Fibroblast of skin of right quadriceps (primary cell): ENCODE measurements around the gene URB1.
A peak's percentile ranks its signal among the peaks of the same experiment; 100 is the strongest.
"Not testable (repeated sequence)": the region's sequence is repeated elsewhere in the genome, so short reads cannot be mapped to it uniquely, and the experiment has no call there.

Experiments
- DNase-seq: peaks from one replicate; pipeline ENCODE4 v3.0.0-alpha.2; 2013

The URB1 gene, protein sequence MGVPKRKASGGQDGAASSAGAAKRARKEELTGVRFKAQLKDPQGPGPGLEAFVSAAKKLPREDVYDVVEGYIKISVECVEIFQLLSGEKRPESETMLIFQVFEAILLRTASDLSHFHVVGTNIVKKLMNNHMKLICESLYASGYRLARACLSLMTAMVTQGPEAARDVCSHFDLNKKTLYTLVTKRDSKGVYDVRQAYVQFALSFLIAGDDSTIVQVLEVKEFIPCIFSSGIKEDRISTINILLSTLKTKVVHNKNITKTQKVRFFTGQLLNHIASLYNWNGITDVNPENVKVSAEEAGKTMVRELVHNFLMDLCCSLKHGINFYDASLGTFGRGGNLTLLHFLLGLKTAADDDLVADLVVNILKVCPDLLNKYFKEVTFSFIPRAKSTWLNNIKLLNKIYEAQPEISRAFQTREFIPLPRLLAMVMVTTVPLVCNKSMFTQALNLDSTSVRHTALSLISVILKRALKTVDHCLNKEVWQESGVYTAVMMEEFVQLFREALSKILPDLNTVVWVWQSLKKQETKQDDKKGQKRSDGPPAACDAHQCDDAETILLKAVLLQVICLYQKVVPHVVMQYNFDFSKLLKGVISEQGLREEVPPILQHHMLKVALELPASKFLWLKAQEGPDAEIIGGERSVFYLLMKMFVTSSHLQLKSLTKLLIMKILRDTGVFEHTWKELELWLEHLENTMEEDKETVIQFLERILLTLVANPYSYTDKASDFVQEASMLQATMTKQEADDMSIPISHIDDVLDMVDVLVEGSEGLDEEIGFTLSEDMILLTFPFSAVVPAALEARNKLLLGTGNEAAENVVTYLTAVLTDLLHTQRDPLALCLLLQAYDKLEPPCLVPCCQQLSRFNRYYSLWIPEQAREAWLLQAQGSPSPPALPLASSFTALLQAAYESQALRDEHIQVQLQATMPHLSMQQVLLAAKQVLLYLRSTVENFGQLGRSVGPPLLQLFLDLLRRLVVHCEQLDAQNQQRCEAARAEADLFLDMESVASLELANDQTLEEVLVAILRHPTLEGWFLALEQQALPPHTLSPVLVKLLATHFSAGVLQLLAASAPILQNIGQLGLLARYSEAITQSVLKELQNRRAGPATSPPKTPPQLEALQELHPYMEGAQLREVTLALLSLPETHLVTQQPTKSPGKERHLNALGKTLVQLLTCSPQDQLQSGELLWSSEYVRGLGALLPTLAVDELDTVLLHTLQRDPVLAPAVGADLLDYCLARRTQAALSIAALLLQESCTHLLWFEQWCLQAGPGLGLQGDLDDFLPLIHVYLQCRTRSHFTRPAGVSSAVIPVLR (N-terminal part only)

DNA sequence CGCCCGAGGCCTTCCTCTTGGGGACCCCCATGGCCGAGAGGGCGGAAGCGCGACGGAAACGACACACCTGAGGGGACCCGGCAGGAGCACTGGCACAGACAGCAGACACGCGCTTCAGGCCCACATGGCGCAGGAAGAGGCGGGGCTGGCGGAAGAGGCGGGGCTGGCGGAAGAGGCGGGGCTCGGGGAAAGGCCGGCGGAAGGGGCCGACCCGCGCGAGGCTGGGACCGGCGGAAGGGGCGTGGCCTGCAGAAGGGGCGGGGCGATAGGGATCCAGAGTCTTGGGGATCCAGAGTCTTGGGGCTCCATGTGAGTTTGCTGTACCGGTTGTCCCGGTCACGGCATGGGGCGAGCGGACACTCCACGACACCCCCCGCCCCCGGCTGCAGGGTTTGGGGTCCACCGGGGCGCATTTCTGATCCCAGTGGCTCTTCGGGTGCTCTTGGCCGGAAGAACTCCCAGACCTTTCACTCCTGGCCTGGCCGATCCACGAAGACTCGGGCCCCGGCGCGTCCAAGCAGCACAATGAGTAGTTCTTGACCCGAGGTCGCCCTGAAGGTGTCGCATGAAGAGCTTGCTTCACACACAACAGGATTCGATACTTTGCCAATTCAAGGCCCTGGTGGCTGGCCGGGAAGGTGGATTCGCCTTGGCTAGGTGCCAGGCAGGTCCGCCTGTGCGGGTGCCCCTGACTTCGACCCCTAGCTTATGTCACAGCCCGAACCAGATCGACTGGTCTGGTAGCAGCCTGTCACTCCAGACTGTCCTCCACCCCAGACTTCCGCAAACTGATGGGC, at the start of gene URB1:
TSS of gene URB1 (minus strand) at position 133 of the 797 bp plus-strand sequence. CDS start at position 31, 102 bp downstream.
- DNase-seq = peak; percentile 75

DNA sequence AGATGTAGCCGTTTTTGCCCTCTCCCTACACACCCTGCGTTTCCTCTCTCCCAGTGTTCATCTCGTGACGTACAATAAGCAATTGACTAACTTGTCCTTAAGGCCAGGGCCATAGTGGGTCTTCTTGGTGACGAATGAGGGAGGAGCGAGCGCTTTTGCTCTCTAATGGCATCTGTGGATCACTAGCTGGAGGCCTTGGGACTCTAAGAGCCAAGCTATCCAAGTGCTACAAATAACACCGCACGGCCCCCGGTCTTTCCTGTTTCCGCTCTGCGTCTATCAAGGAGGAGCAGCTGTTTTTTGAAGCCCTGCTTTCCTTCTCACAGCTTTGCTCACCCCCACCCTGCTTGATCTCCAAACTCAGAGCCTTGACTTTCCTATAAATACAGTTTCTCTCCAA, 44.9 kb upstream of the URB1 start:
- no peak for DNase-seq

DNA sequence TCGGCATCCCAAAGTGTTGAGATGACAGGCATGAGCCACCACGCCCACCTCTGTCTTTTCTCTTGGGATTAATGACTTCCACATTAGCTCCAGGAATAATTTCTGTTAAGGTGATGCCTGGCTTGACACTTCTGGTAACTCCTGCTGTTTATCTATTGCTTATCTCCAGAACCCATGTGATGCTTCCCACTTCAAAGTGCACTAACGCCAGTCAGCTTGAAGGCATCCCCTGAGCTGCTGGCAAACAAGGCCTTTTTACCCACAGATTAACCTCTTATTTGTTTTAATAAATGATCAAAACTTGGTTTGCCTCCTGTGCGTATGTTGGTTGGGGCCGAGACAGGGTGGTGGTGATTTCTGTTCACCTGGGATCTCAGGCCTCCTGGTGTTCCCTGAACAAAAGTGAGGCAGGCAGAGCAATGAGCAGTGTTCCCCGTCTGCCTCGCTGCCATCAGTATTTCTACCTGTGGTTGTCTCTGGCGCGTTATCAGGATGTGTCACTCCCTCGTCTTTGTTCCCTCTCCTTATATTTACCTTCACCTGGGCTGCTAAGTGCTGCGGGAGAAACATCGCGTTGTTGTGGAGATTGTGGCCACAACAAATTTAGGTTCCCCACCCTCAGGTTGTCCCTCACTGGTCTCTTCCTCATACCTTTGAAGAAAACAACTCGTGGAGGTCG, 40.3 kb upstream of the URB1 start:
- DNase-seq = not testable (repeated sequence)

DNA sequence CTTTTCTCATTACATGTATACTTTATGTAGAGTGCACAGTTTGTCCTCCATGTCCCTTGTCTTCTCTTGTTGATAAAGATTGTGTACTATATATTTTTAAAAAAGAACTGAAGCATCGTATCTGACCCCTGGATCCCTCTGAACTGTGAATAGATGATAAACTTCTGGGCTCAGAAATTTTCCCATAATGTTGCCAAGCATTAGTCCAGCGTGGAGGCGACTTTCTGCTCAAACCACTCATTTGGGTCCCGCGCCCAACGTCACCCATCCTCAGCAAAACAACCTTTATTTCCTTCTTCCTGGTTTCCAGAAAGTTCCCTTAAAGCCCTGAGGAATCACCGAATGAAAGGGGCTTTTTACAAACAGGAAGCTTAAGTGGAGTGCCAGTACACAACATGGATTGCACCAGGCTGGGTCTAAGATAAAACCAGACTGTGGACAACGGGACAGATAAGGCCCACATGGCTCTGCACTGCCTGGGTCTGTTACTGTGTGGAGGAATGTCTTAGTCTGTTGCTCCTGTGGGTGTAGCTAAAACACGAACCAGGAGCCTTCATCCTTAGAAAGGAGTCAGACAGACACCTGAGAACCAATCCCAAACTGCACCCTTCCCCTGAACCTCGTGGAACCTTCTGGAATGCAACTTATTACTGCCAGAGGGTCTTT, 35.3 kb upstream of the URB1 start:
- no peak for DNase-seq

DNA sequence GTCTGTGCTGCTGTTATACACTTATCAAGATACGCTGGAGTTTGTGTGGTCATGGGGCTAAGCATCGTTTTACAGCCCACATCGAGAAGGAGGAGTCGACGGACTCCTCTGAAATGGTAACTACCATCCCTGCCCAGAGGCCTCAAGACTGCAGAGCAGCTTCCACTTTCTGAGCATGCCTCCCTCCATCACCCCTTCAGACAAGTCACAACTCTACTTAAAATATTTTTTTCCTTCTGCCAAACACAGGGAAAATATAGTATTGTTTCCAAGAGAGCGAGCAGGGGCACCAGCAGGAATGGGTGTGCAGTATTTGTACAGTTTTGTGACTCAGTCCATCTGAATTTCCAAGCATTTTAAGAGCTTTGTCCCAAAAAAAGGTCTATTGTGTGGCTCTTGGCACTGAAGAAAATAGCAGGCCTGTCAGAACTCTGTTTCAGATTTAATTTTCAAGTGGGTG, 33.8 kb upstream of the URB1 start:
- DNase-seq = no peak

DNA sequence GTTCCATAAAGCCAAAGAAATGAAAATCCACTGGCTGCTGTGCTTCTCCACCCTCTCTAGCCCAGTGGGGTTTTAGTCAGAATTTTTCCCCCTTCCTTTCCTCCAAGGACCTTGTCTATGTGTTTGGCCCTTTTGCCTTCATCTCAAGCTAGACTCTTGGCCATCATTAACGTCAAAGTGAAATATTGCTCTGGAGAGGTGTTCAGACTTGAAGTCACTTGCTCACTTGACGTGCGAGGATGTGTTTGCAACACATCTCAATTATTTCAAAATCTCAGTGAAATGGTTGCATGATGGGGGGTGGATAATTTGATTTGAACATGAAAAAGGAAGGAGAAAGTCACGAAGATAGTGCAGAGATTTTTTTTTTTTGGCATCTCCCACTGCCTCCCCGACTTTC, 33.3 kb upstream of the URB1 start:
- DNase-seq = no peak

DNA sequence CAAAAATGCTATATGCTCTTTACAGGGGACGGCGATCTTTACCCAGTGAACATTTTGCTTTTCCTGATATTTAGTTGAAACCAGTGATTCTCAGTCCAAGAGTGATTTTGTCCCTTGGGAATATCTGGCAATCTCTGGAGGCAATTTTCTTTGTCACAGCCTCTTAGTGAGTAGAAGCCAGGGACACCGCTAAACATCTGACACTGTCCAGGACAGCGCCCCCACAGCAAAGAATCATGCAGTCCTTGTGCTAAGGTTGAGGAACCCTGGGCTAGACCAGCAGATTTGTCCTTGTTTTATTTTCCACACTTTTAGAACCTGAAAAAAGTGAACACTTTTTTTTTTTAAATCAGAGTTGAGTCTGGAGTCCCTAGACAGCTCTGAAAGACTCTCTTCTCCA, 32.8 kb upstream of the URB1 start:
- DNase-seq = no peak

DNA sequence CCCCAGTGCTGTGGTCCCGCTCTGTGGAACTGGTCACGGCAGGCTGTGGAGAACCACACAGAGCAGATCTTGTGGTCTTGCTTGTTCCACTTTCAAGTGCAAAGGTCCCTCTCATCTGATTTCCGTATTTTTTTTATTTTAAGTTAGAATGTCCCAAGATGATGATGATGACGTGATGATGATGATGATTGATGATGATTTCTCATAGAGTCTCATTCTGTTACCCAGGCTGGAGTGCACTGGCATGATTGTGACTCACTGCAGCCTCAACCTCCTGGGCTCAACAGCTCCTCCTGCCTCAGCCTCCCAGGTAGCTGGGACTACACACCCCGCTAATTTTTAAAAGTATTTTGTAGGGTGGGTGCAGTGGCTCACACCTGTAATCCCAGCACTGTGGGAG, 31.9 kb upstream of the URB1 start:
- no peak for DNase-seq

DNA sequence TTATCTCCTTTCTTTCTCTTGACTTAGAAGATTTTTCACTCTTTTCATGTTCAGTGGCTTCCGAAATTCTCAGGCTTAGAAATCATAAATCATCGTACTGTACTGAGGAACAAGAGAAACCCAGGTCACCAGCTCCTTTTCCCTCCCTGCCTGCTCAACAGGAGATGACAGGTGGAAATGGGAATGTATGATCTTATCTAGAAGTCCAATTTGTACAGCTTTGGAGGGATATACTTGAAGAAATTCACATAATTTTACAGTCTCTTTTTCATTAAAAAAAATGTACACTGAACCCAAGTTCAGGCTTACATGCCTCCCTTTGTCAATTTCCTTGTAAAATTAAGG, 31.4 kb upstream of the URB1 start:
- DNase-seq = no peak

DNA sequence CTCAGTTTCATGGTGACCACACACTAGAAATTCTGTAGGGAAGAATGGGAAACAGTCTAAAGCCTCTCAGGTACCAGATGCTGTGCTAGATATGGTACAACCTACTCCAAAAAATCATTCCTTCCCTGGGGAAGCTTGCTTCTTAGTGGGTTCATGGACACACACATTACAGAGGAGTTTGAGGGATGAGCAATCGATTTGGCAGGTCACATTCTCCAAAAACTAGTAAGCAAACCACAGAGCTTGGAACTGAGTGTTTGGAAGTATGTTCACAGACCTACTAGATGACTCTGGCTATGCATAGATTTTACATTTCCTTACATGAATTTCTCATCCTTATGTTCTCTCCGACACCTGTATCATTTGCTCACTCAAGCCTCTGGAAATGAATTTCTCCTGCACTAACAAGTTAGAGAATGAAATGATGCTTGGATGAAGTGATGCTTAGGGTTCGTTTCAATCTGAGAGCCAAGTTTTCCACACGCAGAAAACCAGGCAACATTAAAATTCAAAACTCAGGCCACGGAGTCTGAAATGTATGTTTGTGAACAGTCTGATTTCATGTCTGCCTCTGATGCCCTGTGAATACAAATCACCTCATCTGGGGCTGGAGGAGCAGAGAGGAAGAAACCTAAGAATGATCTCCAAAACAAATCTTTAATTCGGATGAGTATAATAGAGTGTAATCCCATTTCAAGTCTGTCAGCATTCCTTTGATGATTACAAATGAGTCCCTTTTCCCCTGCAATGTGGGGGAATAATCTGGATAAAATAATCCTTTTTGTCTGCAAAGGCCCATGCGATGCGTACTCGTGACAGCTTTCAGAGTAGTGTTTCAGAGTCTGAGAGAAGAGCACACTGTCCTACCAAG, 30.7 kb upstream of the URB1 start:
- DNase-seq = peak; percentile 87

DNA sequence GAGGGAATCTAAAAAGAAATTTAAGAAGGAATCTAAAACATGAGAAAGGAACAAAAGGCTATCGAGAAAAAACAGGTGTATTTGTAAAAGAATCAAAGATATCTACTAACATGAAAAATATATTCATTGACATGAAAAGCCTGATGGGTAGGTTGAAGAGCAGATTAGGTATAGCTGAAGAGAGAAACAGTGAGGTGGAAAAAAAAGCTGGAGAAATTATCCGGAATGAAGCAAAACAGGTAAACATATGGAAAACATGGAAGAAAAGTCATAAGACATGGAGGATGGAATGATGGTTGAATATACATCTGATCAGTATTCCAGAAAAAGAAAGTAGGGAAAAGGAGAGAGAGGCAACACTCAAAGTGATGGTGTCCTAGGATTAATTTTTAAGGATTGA, 29.3 kb upstream of the URB1 start:
- no peak for DNase-seq

DNA sequence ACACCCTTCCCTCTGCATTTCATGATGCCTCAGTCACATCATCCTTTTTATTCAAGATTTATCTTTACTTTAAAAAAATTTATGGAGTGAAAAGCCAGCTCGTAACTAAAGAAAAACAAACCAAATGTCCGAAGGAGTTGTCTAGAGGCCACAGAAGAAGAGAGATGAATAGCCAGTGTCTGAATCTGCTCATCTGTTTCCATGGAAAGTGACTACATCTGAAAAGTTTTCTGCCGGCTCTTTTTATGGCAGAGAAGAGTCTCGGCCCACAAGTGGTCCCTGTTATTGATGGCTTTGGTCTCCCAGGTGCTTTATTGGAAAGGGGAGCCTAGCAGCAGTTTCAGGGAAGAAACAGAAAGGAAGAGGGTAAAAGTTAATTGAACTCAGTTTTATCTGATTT, 25.3 kb upstream of the URB1 start:
- no peak for DNase-seq

DNA sequence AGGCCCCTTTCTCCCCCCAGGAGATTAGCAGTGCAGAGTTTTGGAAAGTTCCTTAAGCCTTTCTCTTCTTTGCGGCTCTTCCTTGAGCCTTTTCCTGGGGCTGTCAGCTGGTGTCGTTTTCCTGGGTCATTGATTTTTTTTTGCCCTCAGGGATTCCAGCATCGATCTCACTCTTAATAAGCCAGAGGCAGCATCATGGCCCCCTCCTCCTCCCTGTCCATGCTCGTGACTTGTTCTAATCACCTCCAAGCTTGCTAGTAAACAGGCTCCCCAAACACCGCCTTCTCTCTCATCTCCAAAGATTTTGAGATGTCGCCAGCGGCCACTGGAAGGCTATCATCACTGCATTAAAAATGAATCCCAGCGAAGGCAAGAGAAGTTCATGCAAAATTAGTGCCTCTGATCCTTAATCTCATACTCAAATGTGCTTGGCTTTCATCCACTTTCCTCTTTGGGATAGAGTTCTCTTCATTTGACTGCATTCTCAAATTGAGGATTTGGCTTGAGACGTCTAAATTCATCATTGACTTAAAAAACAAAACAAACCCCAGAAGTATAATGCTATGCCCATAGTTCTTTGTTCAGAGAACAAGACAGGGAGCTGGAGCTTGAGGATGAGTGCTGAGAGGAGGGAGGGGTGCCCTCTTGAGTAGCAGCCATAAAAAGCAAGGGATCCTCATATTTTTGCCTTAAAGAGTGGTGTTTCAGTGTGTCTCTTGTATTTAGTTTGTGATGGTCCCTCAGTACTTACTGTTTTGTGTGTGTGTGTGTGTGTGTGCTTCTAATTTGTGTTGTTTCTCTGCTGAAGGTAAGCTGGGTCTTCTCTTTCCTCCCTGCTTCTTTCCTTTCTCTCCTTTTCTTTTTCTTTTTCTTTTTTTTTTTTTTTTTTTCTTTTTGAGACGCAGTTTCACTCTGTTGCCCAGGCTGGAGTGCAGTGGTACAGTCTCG, 22.9 kb upstream of the URB1 start:
- DNase-seq = no peak

DNA sequence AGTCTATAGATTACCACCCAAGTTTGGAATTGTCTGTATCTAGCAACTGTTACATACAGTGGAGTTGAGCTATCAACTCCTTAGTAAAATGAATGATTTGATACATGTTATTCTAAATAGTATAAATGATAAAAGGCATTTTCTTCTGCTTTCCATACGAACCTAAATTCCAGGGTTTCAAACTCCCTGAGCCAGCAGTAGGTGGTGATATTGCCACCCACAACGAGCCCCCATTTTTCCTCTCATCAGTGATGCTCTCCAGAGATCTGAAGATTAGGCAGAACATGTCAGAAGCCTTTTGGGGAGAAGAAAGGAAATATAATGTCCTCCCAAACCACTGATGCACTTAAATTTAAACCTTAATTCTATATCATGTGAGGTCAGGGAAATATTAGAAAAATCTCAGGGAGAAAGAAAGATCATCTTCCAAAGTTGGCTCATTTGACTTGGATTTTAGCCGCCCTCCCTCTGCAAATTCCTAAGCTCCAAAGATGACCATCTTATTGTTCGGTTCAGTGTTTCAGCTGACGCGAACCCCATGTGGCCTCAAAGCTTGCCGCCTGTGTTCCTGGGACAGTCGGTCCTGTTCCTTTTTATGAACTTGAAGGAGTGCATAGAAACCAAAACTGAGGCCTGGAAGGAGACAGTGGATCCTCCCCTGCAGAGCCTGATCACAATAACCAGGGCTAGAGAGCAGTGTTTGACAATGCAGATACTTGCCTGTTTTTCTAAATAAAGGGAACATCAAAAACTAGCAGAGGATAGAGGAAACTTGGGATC, 22.0 kb upstream of the URB1 start:
- peak; percentile 30 for DNase-seq

DNA sequence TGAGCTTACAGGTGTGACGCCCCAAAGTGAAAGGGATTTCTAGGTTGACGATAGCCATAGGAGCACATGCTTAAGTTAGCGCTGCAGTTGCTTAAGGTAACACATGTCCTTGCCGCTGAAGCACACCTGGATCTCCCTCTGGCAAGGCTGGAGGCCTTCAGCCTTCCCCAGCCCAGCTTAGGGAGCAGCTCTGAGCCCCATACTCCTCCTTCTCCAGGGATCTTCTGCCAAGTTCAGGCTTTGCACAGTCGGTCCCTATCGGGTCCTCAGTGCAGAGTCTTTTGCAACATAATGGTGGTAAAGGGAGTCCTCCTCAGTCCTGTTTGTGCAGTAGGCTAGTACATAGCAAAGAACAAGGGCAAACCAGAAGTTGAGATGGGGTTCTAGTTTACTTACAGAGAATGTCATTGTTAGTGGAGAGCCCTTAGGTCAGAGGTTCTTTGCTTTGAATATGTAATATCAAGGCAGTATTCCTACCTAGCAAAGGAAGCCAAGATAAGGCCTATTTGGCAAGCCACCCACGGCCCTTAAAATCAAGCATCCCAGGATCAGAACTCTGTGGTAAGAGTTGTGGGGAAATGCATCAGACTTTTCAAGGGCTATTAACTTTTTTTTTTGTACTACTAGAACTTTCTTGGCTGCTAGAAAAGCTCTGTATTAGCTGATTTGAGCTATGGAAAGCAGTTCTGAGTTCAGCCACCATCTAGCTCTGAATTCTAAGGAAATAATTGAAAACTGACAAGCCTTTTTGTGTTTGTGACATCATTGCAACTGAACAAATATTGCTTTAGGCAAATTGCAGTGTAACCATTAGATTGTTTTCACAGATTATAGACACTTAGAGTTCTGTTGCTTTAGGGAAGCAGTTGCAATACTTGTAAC, 21.1 kb upstream of the URB1 start:
- no peak for DNase-seq

DNA sequence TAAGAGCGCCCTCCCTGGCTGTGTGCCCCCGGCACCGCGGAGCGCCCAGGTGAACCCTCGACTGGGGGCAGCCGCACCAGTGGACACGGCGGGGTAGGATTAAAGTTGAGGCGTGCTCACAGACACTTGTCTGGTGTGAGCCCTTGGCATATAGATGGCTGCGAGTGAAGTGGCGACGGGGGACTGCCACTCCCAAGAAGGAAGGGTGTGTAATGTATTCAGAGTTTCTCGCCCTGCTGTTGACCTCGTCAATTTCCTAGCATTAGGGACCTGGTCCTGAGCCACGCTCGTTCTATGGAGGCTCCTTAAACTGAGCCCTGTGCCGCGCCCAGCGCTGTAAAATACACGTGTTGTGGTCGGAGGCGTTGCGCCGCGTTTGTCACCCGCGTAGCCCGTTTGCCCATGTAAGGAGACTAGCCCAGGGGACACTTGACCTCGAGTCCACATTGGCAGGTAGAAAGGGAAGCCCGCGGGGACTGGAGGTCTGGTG, 20.2 kb upstream of the URB1 start:
- DNase-seq = no peak
